DND-41 (cell line): ENCODE measurements around the gene ZFPM1.

Source experiments
- ATAC-seq: fragments of 200-7000 bp; cut with Tn5 transposase; 3 replicates; pipeline ENCODE4 v1.9.1; 2021; ENCODE audit warnings: low read depth; ENCODE audit not compliant: insufficient read depth
- DNase-seq: peaks from one replicate; pipeline ENCODE4 v3.0.0-alpha.2; 2020
- H2AFZ ChIP-seq: 2 replicates; pipeline ENCODE4 v1.6.0; 2012; ENCODE audit warnings: low read depth, low read length
- H3K27ac ChIP-seq: 2 replicates; pipeline ENCODE4 v1.5.1; 2012; ENCODE audit warnings: low read length, inconsistent platforms
- H3K27me3 ChIP-seq: fragments of 200-600 bp; sonication (generic); 2 replicates; pipeline ENCODE4 v1.6.0; 2012; ENCODE audit warnings: low read length, mild to moderate bottlenecking, inconsistent platforms; ENCODE audit not compliant: insufficient read depth, poor library complexity
- H3K36me3 ChIP-seq: 2 replicates; pipeline ENCODE4 v1.5.1; 2012; ENCODE audit warnings: low read length, inconsistent platforms; ENCODE audit not compliant: insufficient read depth
- H3K4me1 ChIP-seq: 2 replicates; pipeline ENCODE4 v1.5.1; 2012; ENCODE audit warnings: mild to moderate bottlenecking, low read length; ENCODE audit not compliant: insufficient read depth
- H3K4me2 ChIP-seq: 2 replicates; pipeline ENCODE4 v1.6.0; 2012; ENCODE audit warnings: mild to moderate bottlenecking, moderate library complexity, low read length, inconsistent platforms; ENCODE audit not compliant: insufficient read depth
- H3K4me3 ChIP-seq, 2 experiments: fragments of 200-600 bp in 1 of 2; shearing (Covaris generic) in 1 of 2; 2 replicates each; pipeline ENCODE4 v1.5.1; 2012 to 2016; ENCODE audit warnings: inconsistent platforms in 2 of 2, low read length in 2 of 2, mild to moderate bottlenecking in 2 of 2, low read depth in 1 of 2, moderate library complexity in 1 of 2
- H3K79me2 ChIP-seq: 2 replicates; pipeline ENCODE4 v1.6.0; 2012; ENCODE audit warnings: low read length, inconsistent platforms; ENCODE audit not compliant: insufficient read depth
- H3K9ac ChIP-seq: 2 replicates; pipeline ENCODE4 v1.6.0; 2012; ENCODE audit warnings: low read depth, mild to moderate bottlenecking, inconsistent platforms, low read length, moderate library complexity
- H3K9me3 ChIP-seq: 2 replicates; pipeline ENCODE4 v1.5.1; 2012; ENCODE audit warnings: low read length, moderate library complexity, mild to moderate bottlenecking, inconsistent platforms; ENCODE audit not compliant: insufficient read depth, severe bottlenecking
- H4K20me1 ChIP-seq: 2 replicates; pipeline ENCODE4 v1.6.0; 2012; ENCODE audit warnings: low read length; ENCODE audit not compliant: insufficient read depth
- EZH2 ChIP-seq: IDR thresholded peaks from 3 replicates; pipeline ENCODE4 v1.6.1; 2012; ENCODE audit warnings: borderline replicate concordance, low read depth, mild to moderate bottlenecking, moderate library complexity, low read length, inconsistent platforms; ENCODE audit not compliant: severe bottlenecking
- TF ChIP-seq, protein P1 (sequence below): IDR thresholded peaks from 2 replicates; pipeline ENCODE4 v1.5.1; 2012; ENCODE audit warnings: borderline replicate concordance, low read length, moderate library complexity, mild to moderate bottlenecking; ENCODE audit not compliant: poor library complexity, severe bottlenecking; ENCODE audit errors: extremely low read depth

The ZFPM1 gene

DNA sequence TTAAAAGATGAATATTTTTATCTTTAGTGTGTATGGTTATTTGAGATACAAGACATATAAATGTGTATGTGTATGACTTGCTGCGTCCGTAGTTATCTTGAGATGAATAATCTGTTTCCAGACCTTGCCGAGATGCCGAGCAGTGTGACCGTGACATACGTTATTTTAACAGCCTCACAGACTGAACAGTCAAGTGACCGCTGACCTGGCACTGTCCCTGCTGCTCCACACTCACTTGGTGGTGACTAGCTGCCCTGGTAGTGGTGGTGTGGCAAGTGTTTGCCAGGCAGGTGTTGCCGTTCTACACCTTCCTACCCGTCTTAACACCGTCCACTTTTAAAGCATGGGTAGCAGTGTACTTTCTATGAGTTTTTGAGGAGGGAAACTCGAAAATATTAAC is 122.2 kb downstream of the ZFPM1 start:
- peaks cover 81% of the 10 kb centered on the region for H3K36me3 ChIP-seq

DNA sequence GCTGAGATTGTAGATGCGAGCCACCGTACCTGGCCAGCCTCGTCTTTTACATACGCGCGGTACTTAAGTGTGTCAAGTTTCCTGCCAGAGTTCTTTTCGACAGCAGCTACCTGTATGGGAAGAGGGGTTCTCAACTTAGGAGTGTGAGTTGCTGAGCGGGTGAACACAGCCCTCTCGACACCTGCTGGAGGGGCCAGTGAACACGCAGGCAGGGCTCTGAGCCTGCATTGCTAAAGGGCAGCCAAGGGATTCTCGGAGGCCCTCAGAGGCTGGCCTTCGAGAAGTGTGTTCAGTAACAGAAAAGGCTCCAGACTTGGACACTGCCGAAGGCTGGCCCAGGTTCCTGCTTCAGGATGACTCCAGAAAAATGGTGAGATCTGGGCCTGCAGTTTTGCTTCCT is 123.2 kb downstream of the ZFPM1 start:
- no peak overlapping the region for H3K27ac ChIP-seq
- H2AFZ ChIP-seq: no peak overlapping the region
- no peaks in the 10 kb centered on the region for H3K9me3 ChIP-seq
- H3K27me3 ChIP-seq: no peaks in the 10 kb centered on the region
- H3K4me3 ChIP-seq: no peak overlapping the region
- peaks cover 25% of the 10 kb centered on the region for H3K4me1 ChIP-seq
- H3K4me2 ChIP-seq: no peak overlapping the region
- ATAC-seq (no peak), DNase-seq (no peak)
- peaks cover 99% of the 10 kb centered on the region for H3K79me2 ChIP-seq
- TF ChIP-seq, protein P1, sequence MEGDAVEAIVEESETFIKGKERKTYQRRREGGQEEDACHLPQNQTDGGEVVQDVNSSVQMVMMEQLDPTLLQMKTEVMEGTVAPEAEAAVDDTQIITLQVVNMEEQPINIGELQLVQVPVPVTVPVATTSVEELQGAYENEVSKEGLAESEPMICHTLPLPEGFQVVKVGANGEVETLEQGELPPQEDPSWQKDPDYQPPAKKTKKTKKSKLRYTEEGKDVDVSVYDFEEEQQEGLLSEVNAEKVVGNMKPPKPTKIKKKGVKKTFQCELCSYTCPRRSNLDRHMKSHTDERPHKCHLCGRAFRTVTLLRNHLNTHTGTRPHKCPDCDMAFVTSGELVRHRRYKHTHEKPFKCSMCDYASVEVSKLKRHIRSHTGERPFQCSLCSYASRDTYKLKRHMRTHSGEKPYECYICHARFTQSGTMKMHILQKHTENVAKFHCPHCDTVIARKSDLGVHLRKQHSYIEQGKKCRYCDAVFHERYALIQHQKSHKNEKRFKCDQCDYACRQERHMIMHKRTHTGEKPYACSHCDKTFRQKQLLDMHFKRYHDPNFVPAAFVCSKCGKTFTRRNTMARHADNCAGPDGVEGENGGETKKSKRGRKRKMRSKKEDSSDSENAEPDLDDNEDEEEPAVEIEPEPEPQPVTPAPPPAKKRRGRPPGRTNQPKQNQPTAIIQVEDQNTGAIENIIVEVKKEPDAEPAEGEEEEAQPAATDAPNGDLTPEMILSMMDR: no peak
- no peak for TF ChIP-seq EZH2
- no peak overlapping the region for H3K9ac ChIP-seq
- H3K36me3 ChIP-seq: peaks cover 92% of the 10 kb centered on the region
- peaks cover 91% of the 10 kb centered on the region for H4K20me1 ChIP-seq

More for the DNA sequence above, 122.2 kb downstream of the ZFPM1 start:
- DNase-seq (no peak), ATAC-seq (no peak)
- Histone ChIP-seq H3K4me2 (no peak overlapping the region), H4K20me1 (peaks cover 90% of the 10 kb centered on the region), H3K27me3 (no peaks in the 10 kb centered on the region), H2AFZ (no peak overlapping the region), H3K79me2 (peaks cover 99% of the 10 kb centered on the region), H3K9ac (no peak overlapping the region), H3K4me1 (peaks cover 31% of the 10 kb centered on the region), H3K27ac (no peak overlapping the region), H3K9me3 (no peaks in the 10 kb centered on the region), H3K4me3 (no peak overlapping the region)
- TF ChIP-seq, protein P1: no peak
- no peak for TF ChIP-seq EZH2

DNA sequence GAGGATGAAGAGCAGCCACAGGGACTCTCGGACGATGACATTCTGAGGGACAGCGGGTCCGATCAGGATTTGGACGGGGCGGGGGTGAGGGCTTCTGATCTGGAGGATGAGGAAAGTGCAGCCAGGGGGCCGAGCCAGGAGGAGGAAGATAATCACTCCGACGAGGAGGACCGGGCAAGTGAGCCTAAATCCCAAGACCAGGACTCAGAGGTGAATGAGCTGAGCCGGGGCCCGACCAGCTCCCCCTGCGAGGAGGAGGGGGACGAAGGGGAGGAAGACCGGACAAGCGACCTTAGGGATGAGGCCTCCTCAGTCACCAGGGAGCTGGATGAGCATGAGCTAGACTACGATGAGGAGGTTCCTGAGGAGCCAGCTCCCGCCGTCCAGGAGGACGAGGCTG is 124.1 kb downstream of the ZFPM1 start:
- Histone ChIP-seq H3K9ac (no peak overlapping the region), H3K79me2 (peaks cover 97% of the 10 kb centered on the region), H4K20me1 (peaks cover 90% of the 10 kb centered on the region), H3K4me2 (no peak overlapping the region), H3K4me3 (no peak overlapping the region), H3K27me3 (no peaks in the 10 kb centered on the region), H3K27ac (no peak overlapping the region), H3K36me3 (peaks cover 90% of the 10 kb centered on the region), H3K4me1 (peaks cover 17% of the 10 kb centered on the region), H2AFZ (no peak overlapping the region), H3K9me3 (no peaks in the 10 kb centered on the region)
- ATAC-seq (no peak), DNase-seq (no peak)
- TF ChIP-seq EZH2: no peak
- TF ChIP-seq, protein P1: no peak
